HepG2 (cell line): ENCODE data around the gene CUEDC2. TPM values are rescaled to one million over a fixed set of nuclear protein-coding genes. Genes with fewer than 3 reads are reported as not detected.

Experiments used
- CHD4 ChIP-seq: fragments of 200-600 bp; sonication (generic); IDR thresholded peaks from 2 replicates; pipeline ENCODE4 v1.7.0; 2017; ENCODE audit warnings: mild to moderate bottlenecking, low read length, borderline replicate concordance
- CREM ChIP-seq, 2 experiments: sonication (generic) in 1 of 2; formaldehyde crosslinking in 1 of 2; IDR thresholded peaks; 2 replicates each; pipeline versions ENCODE4 v1.4.0 to v1.6.1; 2016 to 2020; ENCODE audit warnings: antibody characterized with exemption in 1 of 2, mild to moderate bottlenecking in 1 of 2, missing genetic modification reagents in 1 of 2
- EP300 ChIP-seq, 3 experiments: sonication (generic) in 1 of 3; formaldehyde crosslinking in 1 of 3; IDR thresholded peaks; 2 replicates each; pipeline versions ENCODE4 v1.5.1 to v1.6.1; 2011 to 2020; ENCODE audit warnings: low read depth in 2 of 3, low read length in 2 of 3, borderline replicate concordance in 1 of 3, improper control_type of control experiment in 1 of 3, mild to moderate bottlenecking in 1 of 3, missing genetic modification reagents in 1 of 3, moderate library complexity in 1 of 3
- GATAD2A ChIP-seq: IDR thresholded peaks from 2 replicates; pipeline ENCODE4 v1.6.1; 2016
- HNRNPK ChIP-seq: fragments of 200-400 bp; formaldehyde crosslinking; IDR thresholded peaks from 2 replicates; pipeline ENCODE4 v1.6.1; 2018; ENCODE audit warnings: low read length, low read depth, moderate library complexity, mild to moderate bottlenecking; ENCODE audit not compliant: poor library complexity, severe bottlenecking
- PAX8 ChIP-seq: sonication (generic); formaldehyde crosslinking; IDR thresholded peaks from 2 replicates; pipeline ENCODE4 v1.8.0; 2022; ENCODE audit warnings: mild to moderate bottlenecking, missing genetic modification reagents, borderline replicate concordance
- SETDB1 ChIP-seq: sonication (generic); formaldehyde crosslinking; IDR thresholded peaks from 2 replicates; pipeline ENCODE4 v1.5.1; 2020; ENCODE audit warnings: missing genetic modification reagents, mild to moderate bottlenecking, borderline replicate concordance
- SMAD9 ChIP-seq: sonication (generic); formaldehyde crosslinking; IDR thresholded peaks from 2 replicates; pipeline ENCODE4 v1.5.1; 2020; ENCODE audit warnings: mild to moderate bottlenecking, missing genetic modification reagents
- SOX13 ChIP-seq, 3 experiments: fragments of 450-650 bp in 1 of 3; sonication (generic) in 1 of 3; formaldehyde crosslinking in 1 of 3; IDR thresholded peaks in 2 of 3; conservative IDR thresholded peaks in 1 of 3; 2 replicates each; pipeline versions ENCODE4 v1.5.0 to v1.6.1; 2016 to 2020; ENCODE audit warnings: antibody characterized with exemption in 1 of 3, mild to moderate bottlenecking in 1 of 3, missing compliant biosample characterization in 1 of 3, missing genetic modification reagents in 1 of 3, moderate library complexity in 1 of 3
- STAG1 ChIP-seq: sonication (generic); formaldehyde crosslinking; IDR thresholded peaks from 2 replicates; pipeline ENCODE4 v1.4.0; 2020; ENCODE audit warnings: missing genetic modification reagents
- YY1 ChIP-seq: IDR thresholded peaks from 2 replicates; pipeline ENCODE4 v1.6.1; 2011; ENCODE audit warnings: low read length, low read depth, moderate library complexity, mild to moderate bottlenecking; ENCODE audit not compliant: insufficient read depth, insufficient replicate concordance
- ZNF235 ChIP-seq: sonication (generic); formaldehyde crosslinking; IDR thresholded peaks from 2 replicates; pipeline ENCODE4 v1.8.1; 2023; ENCODE audit warnings: mild to moderate bottlenecking, missing genetic modification reagents, borderline replicate concordance
- ZNF251 ChIP-seq: sonication (generic); formaldehyde crosslinking; IDR thresholded peaks from 2 replicates; pipeline ENCODE4 v1.9.0; 2021; ENCODE audit warnings: mild to moderate bottlenecking, missing genetic modification reagents
- ZNF3 ChIP-seq: IDR thresholded peaks from 2 replicates; pipeline ENCODE4 v1.7.0; 2017; ENCODE audit warnings: inconsistent platforms
- ZNF335 ChIP-seq: sonication (generic); formaldehyde crosslinking; IDR thresholded peaks from 2 replicates; pipeline ENCODE4 v1.4.0; 2020; ENCODE audit warnings: missing genetic modification reagents
- ZNF460 ChIP-seq: sonication (generic); formaldehyde crosslinking; IDR thresholded peaks from 2 replicates; pipeline ENCODE4 v1.5.1; 2020; ENCODE audit warnings: missing genetic modification reagents, mild to moderate bottlenecking, borderline replicate concordance
- ZNF598 ChIP-seq: sonication (generic); formaldehyde crosslinking; IDR thresholded peaks from 2 replicates; pipeline ENCODE4 v1.5.1; 2020; ENCODE audit warnings: mild to moderate bottlenecking, missing genetic modification reagents, borderline replicate concordance
- ZNF724P ChIP-seq: sonication (generic); formaldehyde crosslinking; IDR thresholded peaks from 2 replicates; pipeline ENCODE4 v1.8.0; 2022; ENCODE audit warnings: missing genetic modification reagents, borderline replicate concordance
- polyA plus RNA-seq, 8 experiments: library from polyadenylated mRNA; depleted of rRNA in 3 of 8; stranded (reverse) in 7 of 8; unstranded in 1 of 8; fragments of >200 nt; fragmentation: Illumina TruSeq in 4 of 8; extraction: Trizol in 4 of 8; gene quantifications; 2 replicates each; pipeline versions ENCODE4 v1.2.1 to v1.2.3, GENCODE V29; 2011 to 2016; ENCODE audit warnings: low read depth in 4 of 8, missing spikeins in 1 of 8, mixed read lengths in 1 of 8; ENCODE audit not compliant: insufficient read depth in 1 of 8
- total RNA-seq, 5 experiments: library from RNA; depleted of rRNA; stranded (reverse); fragments of >200 nt; fragmentation: Illumina TruSeq; extraction: Trizol; gene quantifications; 2 replicates each; pipeline ENCODE4 v1.2.3, GENCODE V29; 2016; ENCODE audit warnings: low read depth in 1 of 5
- TF ChIP-seq, protein P1 (sequence below): sonication (generic); formaldehyde crosslinking; IDR thresholded peaks from 2 replicates; pipeline ENCODE4 v1.5.1; 2020; ENCODE audit warnings: mild to moderate bottlenecking, missing genetic modification reagents, moderate library complexity
- TF ChIP-seq, protein P2 (sequence below): IDR thresholded peaks from 2 replicates; pipeline ENCODE4 v1.6.1; 2016; ENCODE audit warnings: low read depth, borderline replicate concordance
- TF ChIP-seq, protein P3 (sequence below), 2 experiments: sonication (generic) in 1 of 2; formaldehyde crosslinking in 1 of 2; IDR thresholded peaks; 2 replicates each; pipeline versions ENCODE4 v1.4.0 to v1.6.1; 2018 to 2020; ENCODE audit warnings: missing genetic modification reagents in 2 of 2, borderline replicate concordance in 1 of 2, low read depth in 1 of 2, mild to moderate bottlenecking in 1 of 2, missing biosample characterization in 1 of 2

Gene CUEDC2
- total and polyA plus RNA-seq, 2 of the 13 experiments (the other 11 are each of a cell fraction or from before 2014, with no cell fraction given): 13.1 to 18.4 TPM

DNA sequence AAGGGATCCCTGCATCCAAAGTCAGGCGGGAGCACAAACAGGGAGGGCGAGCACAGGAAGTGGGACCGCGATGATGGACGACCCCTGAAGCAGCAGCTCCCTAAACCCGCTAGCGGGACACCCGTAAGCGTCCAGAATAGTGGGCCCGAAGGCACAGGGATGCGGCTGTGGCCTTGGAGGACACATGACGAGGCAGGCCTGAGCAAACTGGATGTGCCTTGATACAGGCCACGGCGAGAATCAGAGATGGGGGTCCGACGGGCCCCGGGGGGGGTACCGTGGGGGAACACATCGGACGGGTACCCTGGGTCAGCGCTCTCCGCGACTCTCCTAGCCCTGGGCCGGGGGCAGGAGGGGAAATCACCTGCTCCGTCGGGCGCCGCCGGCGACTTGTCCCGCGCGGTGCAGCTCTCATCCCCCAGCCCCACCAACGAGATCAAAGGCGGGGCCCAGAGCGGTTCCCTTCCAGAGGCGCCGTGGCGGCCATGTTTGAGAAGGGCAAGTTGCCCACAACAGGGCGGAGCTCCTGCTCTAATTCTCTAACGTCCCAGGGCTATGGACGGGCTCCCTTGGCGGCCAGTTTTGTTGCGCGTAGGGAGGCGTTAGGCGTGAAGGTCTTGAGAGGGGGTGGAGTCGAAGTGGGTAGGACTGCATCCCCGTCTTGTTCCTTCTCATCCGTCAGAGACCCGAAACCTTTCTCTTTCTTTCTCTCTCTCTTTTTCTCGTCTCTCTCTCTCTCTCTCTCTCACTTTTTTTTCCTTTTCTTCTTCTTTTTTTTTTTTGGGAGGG is at the start of gene CUEDC2 (continued):
- TF ChIP-seq, protein P1, sequence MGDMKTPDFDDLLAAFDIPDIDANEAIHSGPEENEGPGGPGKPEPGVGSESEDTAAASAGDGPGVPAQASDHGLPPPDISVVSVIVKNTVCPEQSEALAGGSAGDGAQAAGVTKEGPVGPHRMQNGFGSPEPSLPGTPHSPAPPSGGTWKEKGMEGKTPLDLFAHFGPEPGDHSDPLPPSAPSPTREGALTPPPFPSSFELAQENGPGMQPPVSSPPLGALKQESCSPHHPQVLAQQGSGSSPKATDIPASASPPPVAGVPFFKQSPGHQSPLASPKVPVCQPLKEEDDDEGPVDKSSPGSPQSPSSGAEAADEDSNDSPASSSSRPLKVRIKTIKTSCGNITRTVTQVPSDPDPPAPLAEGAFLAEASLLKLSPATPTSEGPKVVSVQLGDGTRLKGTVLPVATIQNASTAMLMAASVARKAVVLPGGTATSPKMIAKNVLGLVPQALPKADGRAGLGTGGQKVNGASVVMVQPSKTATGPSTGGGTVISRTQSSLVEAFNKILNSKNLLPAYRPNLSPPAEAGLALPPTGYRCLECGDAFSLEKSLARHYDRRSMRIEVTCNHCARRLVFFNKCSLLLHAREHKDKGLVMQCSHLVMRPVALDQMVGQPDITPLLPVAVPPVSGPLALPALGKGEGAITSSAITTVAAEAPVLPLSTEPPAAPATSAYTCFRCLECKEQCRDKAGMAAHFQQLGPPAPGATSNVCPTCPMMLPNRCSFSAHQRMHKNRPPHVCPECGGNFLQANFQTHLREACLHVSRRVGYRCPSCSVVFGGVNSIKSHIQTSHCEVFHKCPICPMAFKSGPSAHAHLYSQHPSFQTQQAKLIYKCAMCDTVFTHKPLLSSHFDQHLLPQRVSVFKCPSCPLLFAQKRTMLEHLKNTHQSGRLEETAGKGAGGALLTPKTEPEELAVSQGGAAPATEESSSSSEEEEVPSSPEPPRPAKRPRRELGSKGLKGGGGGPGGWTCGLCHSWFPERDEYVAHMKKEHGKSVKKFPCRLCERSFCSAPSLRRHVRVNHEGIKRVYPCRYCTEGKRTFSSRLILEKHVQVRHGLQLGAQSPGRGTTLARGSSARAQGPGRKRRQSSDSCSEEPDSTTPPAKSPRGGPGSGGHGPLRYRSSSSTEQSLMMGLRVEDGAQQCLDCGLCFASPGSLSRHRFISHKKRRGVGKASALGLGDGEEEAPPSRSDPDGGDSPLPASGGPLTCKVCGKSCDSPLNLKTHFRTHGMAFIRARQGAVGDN: peak; percentile 87
- TF ChIP-seq CHD4 (no peak), ZNF251 (CRISPR knock-in tag) (no peak), YY1 (peak; percentile 100), SMAD9 (peak; percentile 21; the same call in 1 of the 2 replicates), SETDB1 (no peak), ZNF3 (CRISPR knock-in tag) (no peak), GATAD2A (peak; percentile 73), CREM (IDR thresholded peaks at IDR 0.05) (peak; percentile 88), CREM (CRISPR knock-in tag; IDR thresholded peaks at IDR 0.05) (no peak), ZNF460 (CRISPR knock-in tag) (no peak), STAG1 (CRISPR knock-in tag) (no peak; the same call in 1 of the 2 replicates), PAX8 (CRISPR knock-in tag) (0 out of 2 replicates have a peak, but pooled peaks have one; percentile 45), ZNF724P (no peak), EP300 (IDR thresholded peaks at IDR 0.05; ENCODE audit: low read depth in 2 of 2, low read length in 2 of 2) (0 out of 4 replicates have a peak, but pooled peaks of 1 of the 2 experiments have one; percentile 17), EP300 (CRISPR knock-in tag; IDR thresholded peaks at IDR 0.05; ENCODE audit: borderline replicate concordance) (no peak), SOX13 (IDR thresholded peaks at IDR 0.05) (no peak), SOX13 (CRISPR knock-in tag; conservative IDR thresholded peaks at IDR 0.05 in 1 of 2, IDR thresholded peaks at IDR 0.05 in 1 of 2) (peak in 1 of 2 experiments; percentile 51; a peak in 1 of 4 replicates), HNRNPK (no peak), ZNF335 (CRISPR knock-in tag) (peak; percentile 46; the same call in 1 of the 2 replicates), ZNF235 (0 out of 2 replicates have a peak, but pooled peaks have one; percentile 36), ZNF598 (CRISPR knock-in tag) (peak; percentile 75)
- TF ChIP-seq, protein P2, sequence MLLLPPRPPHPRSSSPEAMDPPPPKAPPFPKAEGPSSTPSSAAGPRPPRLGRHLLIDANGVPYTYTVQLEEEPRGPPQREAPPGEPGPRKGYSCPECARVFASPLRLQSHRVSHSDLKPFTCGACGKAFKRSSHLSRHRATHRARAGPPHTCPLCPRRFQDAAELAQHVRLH (CRISPR knock-in tag): peak; percentile 67; the same call in 1 of the 2 replicates
- TF ChIP-seq, protein P3, sequence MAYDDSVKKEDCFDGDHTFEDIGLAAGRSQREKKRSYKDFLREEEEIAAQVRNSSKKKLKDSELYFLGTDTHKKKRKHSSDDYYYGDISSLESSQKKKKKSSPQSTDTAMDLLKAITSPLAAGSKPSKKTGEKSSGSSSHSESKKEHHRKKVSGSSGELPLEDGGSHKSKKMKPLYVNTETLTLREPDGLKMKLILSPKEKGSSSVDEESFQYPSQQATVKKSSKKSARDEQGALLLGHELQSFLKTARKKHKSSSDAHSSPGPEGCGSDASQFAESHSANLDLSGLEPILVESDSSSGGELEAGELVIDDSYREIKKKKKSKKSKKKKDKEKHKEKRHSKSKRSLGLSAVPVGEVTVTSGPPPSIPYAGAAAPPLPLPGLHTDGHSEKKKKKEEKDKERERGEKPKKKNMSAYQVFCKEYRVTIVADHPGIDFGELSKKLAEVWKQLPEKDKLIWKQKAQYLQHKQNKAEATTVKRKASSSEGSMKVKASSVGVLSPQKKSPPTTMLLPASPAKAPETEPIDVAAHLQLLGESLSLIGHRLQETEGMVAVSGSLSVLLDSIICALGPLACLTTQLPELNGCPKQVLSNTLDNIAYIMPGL (CRISPR knock-in tag; IDR thresholded peaks at IDR 0.05; ENCODE audit: borderline replicate concordance in 1 of 2, low read depth in 1 of 2): peak in 1 of 2 experiments; percentile 81; a peak in 3 of 4 replicates
